Stimulated activated memory B cell treated with anti-CD40 and anti-IgM and Interleukin-4, amounts not matched to agents 10 μg/mL and 1 μg/mL and 100 μg/mL, for 72 hours (primary cell): ENCODE data around the gene CNTNAP1.
"Not testable (repeated sequence)": the region's sequence is repeated elsewhere in the genome, so short reads cannot be mapped to it uniquely, and the experiment has no call there.

Experiments
- ATAC-seq: fragments of 150-1000 bp; cut with Tn5 transposase; 2 replicates; pipeline ENCODE4 v1.10.0; 2021
- H3K27ac Mint-ChIP-seq: one replicate; pipeline ENCODE4 v1.8.0; 2022; ENCODE audit warnings: mild to moderate bottlenecking, mixed read lengths
- H3K27me3 Mint-ChIP-seq: one replicate; pipeline ENCODE4 v1.8.0; 2022; ENCODE audit warnings: mixed read lengths
- H3K36me3 Mint-ChIP-seq: one replicate; pipeline ENCODE4 v1.8.0; 2022; ENCODE audit warnings: mixed read lengths
- H3K4me1 Mint-ChIP-seq: one replicate; pipeline ENCODE4 v1.8.0; 2022; ENCODE audit warnings: mixed read lengths
- H3K4me3 Mint-ChIP-seq: one replicate; pipeline ENCODE4 v1.8.0; 2022; ENCODE audit warnings: mild to moderate bottlenecking, moderate library complexity, mixed read lengths
- H3K9me3 Mint-ChIP-seq: one replicate; pipeline ENCODE4 v1.8.0; 2022; ENCODE audit warnings: mixed read lengths

The CNTNAP1 gene

GRCh38 chr17:42665581-42666001 lies 16.7 kb upstream of the CNTNAP1 start:
- H3K27me3 Mint-ChIP-seq: no peaks in the 10 kb centered on the region

GRCh38 chr17:42666126-42666525 lies 16.2 kb upstream of the CNTNAP1 start:
- not testable (repeated sequence) for ATAC-seq, H3K9me3 Mint-ChIP-seq, H3K27me3 Mint-ChIP-seq, H3K4me3 Mint-ChIP-seq, H3K27ac Mint-ChIP-seq
- Mint-ChIP-seq H3K36me3 (peaks cover 20% of the 10 kb centered on the region), H3K4me1 (peaks cover 17% of the 10 kb centered on the region)

More at GRCh38 chr17:42665581-42666001, 16.7 kb upstream of the CNTNAP1 start:
- peaks cover 12% of the 10 kb centered on the region for H3K4me1 Mint-ChIP-seq
- H3K36me3 Mint-ChIP-seq: peaks cover 20% of the 10 kb centered on the region
- no peak overlapping the region for H3K4me3 Mint-ChIP-seq
- H3K27ac Mint-ChIP-seq: no peak overlapping the region
- H3K9me3 Mint-ChIP-seq: no peaks in the 10 kb centered on the region
- no peak for ATAC-seq

- Mint-ChIP-seq H3K4me3 (no peak overlapping the region), H3K9me3 (no peaks in the 10 kb centered on the region), H3K36me3 (peaks cover 20% of the 10 kb centered on the region), H3K4me1 (peaks cover 25% of the 10 kb centered on the region), H3K27ac (no peak overlapping the region), H3K27me3 (peaks cover 14% of the 10 kb centered on the region)
- no peak for ATAC-seq
These were observed 15.0 kb upstream of the CNTNAP1 start for GRCh38 chr17:42667088-42667951.

GRCh38 chr17:42669705-42669976 lies 12.7 kb upstream of the CNTNAP1 start:
- H3K36me3 Mint-ChIP-seq: peaks cover 20% of the 10 kb centered on the region
- peak overlapping the region; percentile 21 for H3K4me3 Mint-ChIP-seq
- no peak overlapping the region for H3K27ac Mint-ChIP-seq
- H3K4me1 Mint-ChIP-seq: peaks cover 34% of the 10 kb centered on the region
- H3K27me3 Mint-ChIP-seq: peaks cover 23% of the 10 kb centered on the region
- no peaks in the 10 kb centered on the region for H3K9me3 Mint-ChIP-seq
- ATAC-seq: no peak

GRCh38 chr17:42669977-42670788 lies 12.1 kb upstream of the CNTNAP1 start:
- peak overlapping the region; percentile 37 for H3K27ac Mint-ChIP-seq
- H3K27me3 Mint-ChIP-seq: peaks cover 28% of the 10 kb centered on the region
- peaks cover 39% of the 10 kb centered on the region for H3K4me1 Mint-ChIP-seq
- H3K4me3 Mint-ChIP-seq: peak overlapping the region; percentile 78
- peaks cover 19% of the 10 kb centered on the region for H3K36me3 Mint-ChIP-seq
- ATAC-seq: peak; percentile 77
- H3K9me3 Mint-ChIP-seq: no peaks in the 10 kb centered on the region

- peak overlapping the region; percentile 37 for H3K27ac Mint-ChIP-seq
- H3K9me3 Mint-ChIP-seq: no peaks in the 10 kb centered on the region
- peaks cover 32% of the 10 kb centered on the region for H3K27me3 Mint-ChIP-seq
These were observed 11.3 kb upstream of the CNTNAP1 start for GRCh38 chr17:42670789-42671657.

GRCh38 chr17:42672038-42672437 lies 10.3 kb upstream of the CNTNAP1 start:
- H3K27me3 Mint-ChIP-seq: peaks cover 43% of the 10 kb centered on the region
- H3K4me3 Mint-ChIP-seq: no peak overlapping the region
- H3K9me3 Mint-ChIP-seq: no peaks in the 10 kb centered on the region
- H3K4me1 Mint-ChIP-seq: peaks cover 46% of the 10 kb centered on the region
- H3K27ac Mint-ChIP-seq: no peak overlapping the region
- H3K36me3 Mint-ChIP-seq: peaks cover under 1% of the 10 kb centered on the region
- no peak for ATAC-seq

More at GRCh38 chr17:42670789-42671657, 11.3 kb upstream of the CNTNAP1 start:
- Mint-ChIP-seq H3K4me1 (peaks cover 40% of the 10 kb centered on the region), H3K4me3 (peak overlapping the region; percentile 78), H3K36me3 (peaks cover 11% of the 10 kb centered on the region)
- ATAC-seq: no peak

GRCh38 chr17:42673266-42673884 lies 9.0 kb upstream of the CNTNAP1 start:
- no peak for ATAC-seq
- Mint-ChIP-seq H3K9me3 (no peaks in the 10 kb centered on the region), H3K27ac (no peak overlapping the region), H3K4me3 (no peak overlapping the region), H3K27me3 (peaks cover 46% of the 10 kb centered on the region), H3K36me3 (no peaks in the 10 kb centered on the region), H3K4me1 (peaks cover 57% of the 10 kb centered on the region)

GRCh38 chr17:42673885-42674754 lies 8.2 kb upstream of the CNTNAP1 start:
- Mint-ChIP-seq H3K36me3 (no peaks in the 10 kb centered on the region), H3K4me3 (peak overlapping the region; percentile 30), H3K9me3 (no peaks in the 10 kb centered on the region), H3K27me3 (peaks cover 46% of the 10 kb centered on the region), H3K4me1 (peaks cover 60% of the 10 kb centered on the region), H3K27ac (no peak overlapping the region)
- ATAC-seq: no peak

- no peaks in the 10 kb centered on the region for H3K36me3 Mint-ChIP-seq
- H3K4me1 Mint-ChIP-seq: peaks cover 59% of the 10 kb centered on the region
- H3K27me3 Mint-ChIP-seq: peaks cover 46% of the 10 kb centered on the region
- no peaks in the 10 kb centered on the region for H3K9me3 Mint-ChIP-seq
- H3K27ac Mint-ChIP-seq: no peak overlapping the region
- no peak for ATAC-seq
- H3K4me3 Mint-ChIP-seq: peak overlapping the region; percentile 24
These were observed 7.5 kb upstream of the CNTNAP1 start for GRCh38 chr17:42674755-42675347.

- H3K4me3 Mint-ChIP-seq: peak overlapping the region; percentile 82
- H3K36me3 Mint-ChIP-seq: no peaks in the 10 kb centered on the region
- H3K27me3 Mint-ChIP-seq: peaks cover 46% of the 10 kb centered on the region
- H3K4me1 Mint-ChIP-seq: peaks cover 62% of the 10 kb centered on the region
- no peak for ATAC-seq
- no peak overlapping the region for H3K27ac Mint-ChIP-seq
- no peaks in the 10 kb centered on the region for H3K9me3 Mint-ChIP-seq
These were observed 6.9 kb upstream of the CNTNAP1 start for GRCh38 chr17:42675348-42675964.

GRCh38 chr17:42675965-42676423 lies 6.3 kb upstream of the CNTNAP1 start:
- Mint-ChIP-seq H3K27me3 (peaks cover 45% of the 10 kb centered on the region), H3K4me1 (peaks cover 62% of the 10 kb centered on the region)

GRCh38 chr17:42676424-42677011 lies 5.8 kb upstream of the CNTNAP1 start, which contains the start of gene PLEKHH3:
Gene PLEKHH3 (minus strand): TSS chr17:42676994. CDS start chr17:42676563, 431 bp downstream.
- no peaks in the 10 kb centered on the region for H3K36me3 Mint-ChIP-seq
- H3K4me3 Mint-ChIP-seq: peak within 1 kb of the TSS; percentile 82
- no peaks in the 10 kb centered on the region for H3K9me3 Mint-ChIP-seq
- H3K27me3 Mint-ChIP-seq: peaks cover 40% of the 10 kb centered on the region
- peak within 1 kb of the TSS; percentile 2 for H3K27ac Mint-ChIP-seq
- H3K4me1 Mint-ChIP-seq: peaks cover 62% of the 10 kb centered on the region
- ATAC-seq: no peak

More at GRCh38 chr17:42675965-42676423, 6.3 kb upstream of the CNTNAP1 start:
- H3K36me3 Mint-ChIP-seq: no peaks in the 10 kb centered on the region
- peak overlapping the region; percentile 82 for H3K4me3 Mint-ChIP-seq
- H3K27ac Mint-ChIP-seq: peak overlapping the region; percentile 2
- no peaks in the 10 kb centered on the region for H3K9me3 Mint-ChIP-seq
- ATAC-seq: no peak
